ENCODE data around the gene RIMBP2. TPM values are rescaled to one million over a fixed set of nuclear protein-coding genes. Genes with fewer than 3 reads are reported as not detected.

Gene RIMBP2
- polyA plus RNA-seq, 1 donor (not counting 4 experiments of a cell fraction or from before 2014, with no cell fraction given), result 0.16 TPM

- Histone ChIP-seq H3K4me3 (ENCODE audit: control insufficient read depth in 2 of 3, extremely low read depth in 1 of 3, insufficient read depth in 2 of 3, low read depth in 1 of 3, low read length in 3 of 3) (no peak overlapping the region), H3K4me1 (ENCODE audit: control insufficient read depth, extremely low read depth, insufficient read depth, low read length) (no peaks in the 10 kb centered on the region), H3K27me3 (ENCODE audit: control insufficient read depth, extremely low read depth, insufficient read depth, low read length) (no peaks in the 10 kb centered on the region), H3K36me3 (ENCODE audit: control insufficient read depth in 2 of 2, extremely low read depth in 1 of 2, insufficient read depth in 2 of 2, low read length in 2 of 2) (no peaks in the 10 kb centered on the region), H3K9me1 (ENCODE audit: control insufficient read depth, extremely low read depth, insufficient read depth, low read length) (no peaks in the 10 kb centered on the region), H4K20me1 (ENCODE audit: control insufficient read depth, extremely low read depth, insufficient read depth, low read length) (no peaks in the 10 kb centered on the region), H3K9me3 (ENCODE audit: control insufficient read depth, low read depth, low read length) (peaks cover 10% of the 10 kb centered on the region), H2AFZ (ENCODE audit: control insufficient read depth, low read length) (no peak overlapping the region), H3K9ac (ENCODE audit: control insufficient read depth, extremely low read depth, insufficient read depth, low read length) (no peak overlapping the region), H3K4me2 (ENCODE audit: control insufficient read depth, extremely low read depth, insufficient read depth, low read depth, low read length) (no peak overlapping the region), H3K27ac (ENCODE audit: control insufficient read depth, insufficient read depth, low read length) (no peak overlapping the region), H3K79me2 (ENCODE audit: control insufficient read depth, insufficient read depth, low read length) (no peaks in the 10 kb centered on the region)
- DNase-seq (ENCODE audit: low read depth, low spot score) (no peak), FAIRE-seq (no peak)
- dilution Hi-C loops (cut with MboI; ENCODE audit: extremely low pct_ligation_motif_present, low sequenced_read_pairs), result no loop called here
- TF ChIP-seq CTCF (optimal IDR thresholded peaks at IDR 0.05 in 1 of 3, IDR thresholded peaks at IDR 0.05 in 1 of 3, conservative IDR thresholded peaks at IDR 0.05 in 1 of 3; ENCODE audit: extremely low read depth in 1 of 3, insufficient read depth in 2 of 3, low read length in 3 of 3), result no peak
- TF ChIP-seq EZH2 (IDR thresholded peaks at IDR 0.05; ENCODE audit: low read length), result no peak
These were observed 90.9 kb downstream of the RIMBP2 start for GRCh38 chr12:130625201-130625600.

- FAIRE-seq (no peak), DNase-seq (ENCODE audit: low read depth, low spot score) (no peak)
- Histone ChIP-seq H3K4me3 (ENCODE audit: control insufficient read depth in 2 of 3, extremely low read depth in 1 of 3, insufficient read depth in 2 of 3, low read depth in 1 of 3, low read length in 3 of 3) (no peak overlapping the region), H3K9me1 (ENCODE audit: control insufficient read depth, extremely low read depth, insufficient read depth, low read length) (no peaks in the 10 kb centered on the region), H2AFZ (ENCODE audit: control insufficient read depth, low read length) (no peak overlapping the region), H4K20me1 (ENCODE audit: control insufficient read depth, extremely low read depth, insufficient read depth, low read length) (no peaks in the 10 kb centered on the region), H3K79me2 (ENCODE audit: control insufficient read depth, insufficient read depth, low read length) (no peaks in the 10 kb centered on the region), H3K9me3 (ENCODE audit: control insufficient read depth, low read depth, low read length) (peaks cover 12% of the 10 kb centered on the region), H3K9ac (ENCODE audit: control insufficient read depth, extremely low read depth, insufficient read depth, low read length) (no peak overlapping the region), H3K27me3 (ENCODE audit: control insufficient read depth, extremely low read depth, insufficient read depth, low read length) (no peaks in the 10 kb centered on the region), H3K4me1 (ENCODE audit: control insufficient read depth, extremely low read depth, insufficient read depth, low read length) (no peaks in the 10 kb centered on the region), H3K4me2 (ENCODE audit: control insufficient read depth, extremely low read depth, insufficient read depth, low read depth, low read length) (no peak overlapping the region), H3K27ac (ENCODE audit: control insufficient read depth, insufficient read depth, low read length) (no peak overlapping the region), H3K36me3 (ENCODE audit: control insufficient read depth in 2 of 2, extremely low read depth in 1 of 2, insufficient read depth in 2 of 2, low read length in 2 of 2) (no peaks in the 10 kb centered on the region)
- dilution Hi-C loops (cut with MboI; ENCODE audit: extremely low pct_ligation_motif_present, low sequenced_read_pairs), result no loop called here
- TF ChIP-seq CTCF (optimal IDR thresholded peaks at IDR 0.05 in 1 of 3, IDR thresholded peaks at IDR 0.05 in 1 of 3, conservative IDR thresholded peaks at IDR 0.05 in 1 of 3; ENCODE audit: extremely low read depth in 1 of 3, insufficient read depth in 2 of 3, low read length in 3 of 3) (no peak), EZH2 (IDR thresholded peaks at IDR 0.05; ENCODE audit: low read length) (no peak)
These were observed 93.3 kb downstream of the RIMBP2 start for GRCh38 chr12:130622803-130623202.
